Parathyroid adenoma (tissue), 2 donors: Measurements from ENCODE around the gene EMX1.
"Not testable (repeated sequence)": the region's sequence is repeated elsewhere in the genome, so short reads cannot be mapped to it uniquely, and the experiment has no call there.

ENCODE experiments used
- H2AFZ ChIP-seq: fragments of 300-600 bp; sonication (generic); one replicate; pipeline ENCODE4 v1.7.0; 2017; ENCODE audit warnings: antibody characterized with exemption, mild to moderate bottlenecking
- H3K27ac ChIP-seq: fragments of 300-600 bp; sonication (generic); one replicate; pipeline ENCODE4 v1.7.0; 2017
- H3K27me3 ChIP-seq: fragments of 300-600 bp; sonication (generic); one replicate; pipeline ENCODE4 v1.7.0; 2017; ENCODE audit warnings: low read length; ENCODE audit not compliant: control insufficient read depth, insufficient read depth
- H3K36me3 ChIP-seq: fragments of 300-600 bp; sonication (generic); one replicate; pipeline ENCODE4 v1.7.0; 2017; ENCODE audit warnings: low read length; ENCODE audit not compliant: control insufficient read depth, insufficient read depth
- H3K4me1 ChIP-seq: fragments of 300-600 bp; sonication (generic); one replicate; pipeline ENCODE4 v1.7.0; 2017; ENCODE audit warnings: control low read depth
- H3K4me2 ChIP-seq: fragments of 300-600 bp; sonication (generic); one replicate; pipeline ENCODE4 v1.7.0; 2017; ENCODE audit warnings: low read length
- H3K4me3 ChIP-seq: fragments of 300-600 bp; sonication (generic); one replicate; pipeline ENCODE4 v1.7.0; 2017; ENCODE audit warnings: low read depth, low read length
- H3K79me2 ChIP-seq: fragments of 300-600 bp; sonication (generic); one replicate; pipeline ENCODE4 v1.7.0; 2017; ENCODE audit warnings: control low read depth
- H3K9ac ChIP-seq: fragments of 300-600 bp; sonication (generic); one replicate; pipeline ENCODE4 v1.7.0; 2017; ENCODE audit warnings: mild to moderate bottlenecking
- H3K9me3 ChIP-seq: fragments of 300-600 bp; sonication (generic); one replicate; pipeline ENCODE4 v1.7.0; 2017; ENCODE audit warnings: low read length; ENCODE audit not compliant: control insufficient read depth
- TF ChIP-seq, protein P1 (sequence below): fragments of 300-600 bp; sonication (generic); IDR thresholded peaks from one replicate; pipeline ENCODE4 v1.7.0; 2017; ENCODE audit warnings: antibody characterized with exemption, mild to moderate bottlenecking
- donor health status: primary hyperparathyroidism.

EMX1 gene

DNA sequence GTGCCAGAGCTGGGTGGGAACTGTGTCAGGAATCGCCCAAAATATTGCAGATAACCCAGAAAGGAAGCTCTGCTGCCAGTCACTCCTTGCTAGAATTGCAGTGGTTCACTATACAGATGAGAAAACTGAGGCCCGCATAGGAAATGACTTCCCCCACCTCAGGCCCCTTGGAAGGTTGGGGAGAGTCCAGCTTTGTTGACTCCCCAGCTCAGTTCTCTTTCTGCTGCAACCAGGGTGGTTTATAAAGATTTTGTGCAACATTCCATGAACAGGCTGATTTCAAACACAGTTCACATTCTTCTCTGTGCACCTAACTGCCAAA is 18.8 kb upstream of the EMX1 start:
- no peaks in the 10 kb centered on the region for H3K27me3 ChIP-seq
- H3K4me1 ChIP-seq = no peaks in the 10 kb centered on the region
- H3K4me3 ChIP-seq = no peak overlapping the region
- no peaks in the 10 kb centered on the region for H3K79me2 ChIP-seq
- H3K9ac ChIP-seq = no peak overlapping the region
- H3K9me3 ChIP-seq = no peaks in the 10 kb centered on the region
- H3K27ac ChIP-seq = no peak overlapping the region
- no peak overlapping the region for H2AFZ ChIP-seq
- no peak overlapping the region for H3K4me2 ChIP-seq
- H3K36me3 ChIP-seq = no peaks in the 10 kb centered on the region
- TF ChIP-seq, protein P1, sequence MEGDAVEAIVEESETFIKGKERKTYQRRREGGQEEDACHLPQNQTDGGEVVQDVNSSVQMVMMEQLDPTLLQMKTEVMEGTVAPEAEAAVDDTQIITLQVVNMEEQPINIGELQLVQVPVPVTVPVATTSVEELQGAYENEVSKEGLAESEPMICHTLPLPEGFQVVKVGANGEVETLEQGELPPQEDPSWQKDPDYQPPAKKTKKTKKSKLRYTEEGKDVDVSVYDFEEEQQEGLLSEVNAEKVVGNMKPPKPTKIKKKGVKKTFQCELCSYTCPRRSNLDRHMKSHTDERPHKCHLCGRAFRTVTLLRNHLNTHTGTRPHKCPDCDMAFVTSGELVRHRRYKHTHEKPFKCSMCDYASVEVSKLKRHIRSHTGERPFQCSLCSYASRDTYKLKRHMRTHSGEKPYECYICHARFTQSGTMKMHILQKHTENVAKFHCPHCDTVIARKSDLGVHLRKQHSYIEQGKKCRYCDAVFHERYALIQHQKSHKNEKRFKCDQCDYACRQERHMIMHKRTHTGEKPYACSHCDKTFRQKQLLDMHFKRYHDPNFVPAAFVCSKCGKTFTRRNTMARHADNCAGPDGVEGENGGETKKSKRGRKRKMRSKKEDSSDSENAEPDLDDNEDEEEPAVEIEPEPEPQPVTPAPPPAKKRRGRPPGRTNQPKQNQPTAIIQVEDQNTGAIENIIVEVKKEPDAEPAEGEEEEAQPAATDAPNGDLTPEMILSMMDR = no peak

- Histone ChIP-seq H3K4me2 (no peak overlapping the region), H3K27me3 (no peaks in the 10 kb centered on the region), H3K36me3 (no peaks in the 10 kb centered on the region), H3K9me3 (no peaks in the 10 kb centered on the region), H3K4me3 (no peak overlapping the region), H3K9ac (no peak overlapping the region), H2AFZ (no peak overlapping the region), H3K79me2 (no peaks in the 10 kb centered on the region), H3K4me1 (no peaks in the 10 kb centered on the region), H3K27ac (no peak overlapping the region)
- TF ChIP-seq, protein P1 = no peak
These were observed 17.0 kb upstream of the EMX1 start for GRCh38 chr2:72900191-72900825.

DNA sequence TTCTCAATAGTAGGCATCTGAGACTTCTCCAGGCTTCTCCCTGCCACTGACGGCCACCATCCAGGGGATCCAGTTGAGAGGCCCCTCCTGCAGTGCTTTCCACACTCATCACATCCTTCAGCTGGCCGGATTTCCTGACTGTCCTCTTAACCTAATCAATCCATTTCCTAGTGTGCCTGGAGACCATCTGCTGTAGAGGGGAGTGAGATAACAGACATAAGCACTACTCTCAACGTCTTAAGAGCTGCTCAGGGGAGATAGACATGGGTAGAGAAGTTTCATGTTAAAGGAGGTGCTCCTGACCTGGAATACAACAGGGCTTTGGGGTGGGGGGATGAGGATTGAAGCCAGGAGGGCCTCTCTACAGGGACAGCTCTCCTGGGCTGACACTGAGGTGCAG is 15.9 kb upstream of the EMX1 start:
- TF ChIP-seq, protein P1 = no peak
- H2AFZ ChIP-seq = no peak overlapping the region
- no peaks in the 10 kb centered on the region for H3K27me3 ChIP-seq
- H3K36me3 ChIP-seq = no peaks in the 10 kb centered on the region
- no peak overlapping the region for H3K4me2 ChIP-seq
- no peaks in the 10 kb centered on the region for H3K4me1 ChIP-seq
- no peaks in the 10 kb centered on the region for H3K9me3 ChIP-seq
- H3K27ac ChIP-seq = no peak overlapping the region
- no peak overlapping the region for H3K4me3 ChIP-seq
- H3K9ac ChIP-seq = no peak overlapping the region
- no peaks in the 10 kb centered on the region for H3K79me2 ChIP-seq

DNA sequence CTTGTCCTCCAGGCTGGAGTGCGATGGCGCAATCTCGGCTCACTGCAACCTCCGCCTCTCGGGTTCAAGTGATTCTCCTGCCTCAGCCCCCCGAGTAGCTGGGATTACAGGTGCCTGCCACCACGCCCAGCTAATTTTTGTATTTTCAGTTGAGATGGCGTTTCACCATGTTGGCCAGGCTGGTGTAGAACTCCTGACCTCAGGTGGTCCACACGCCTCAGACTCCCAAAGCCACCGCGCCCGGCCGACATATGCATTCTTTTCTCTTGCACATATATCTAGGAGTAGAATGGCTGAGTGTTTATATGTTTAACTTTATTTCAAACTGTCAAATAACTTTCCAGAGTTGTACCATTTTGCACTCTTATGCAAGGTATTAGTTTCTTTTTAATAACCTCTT is 9.9 kb upstream of the EMX1 start:
- H3K9me3 ChIP-seq, H3K4me1 ChIP-seq, H2AFZ ChIP-seq, H3K36me3 ChIP-seq, H3K4me3 ChIP-seq, H3K27ac ChIP-seq, H3K79me2 ChIP-seq, H3K27me3 ChIP-seq, H3K9ac ChIP-seq, H3K4me2 ChIP-seq: not testable (repeated sequence)

DNA sequence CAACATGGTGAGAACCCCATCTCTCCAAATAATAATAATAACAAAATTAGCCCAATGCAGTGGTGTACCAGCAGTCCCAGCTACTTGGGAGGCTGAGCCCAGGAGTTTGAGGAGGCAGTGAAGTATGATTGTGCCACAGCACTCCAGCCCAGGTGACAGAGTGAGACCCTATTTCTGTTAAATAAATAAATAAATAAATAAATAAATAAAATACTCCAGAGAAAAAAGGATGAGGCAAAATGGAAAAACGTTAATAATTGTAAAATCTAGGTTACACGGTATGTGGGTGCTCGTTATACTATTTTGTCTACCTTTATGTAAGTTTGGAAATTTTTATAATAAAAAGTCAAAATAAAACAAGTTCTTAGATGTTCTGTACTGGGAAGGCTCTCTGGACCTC is 8.6 kb upstream of the EMX1 start:
- no peaks in the 10 kb centered on the region for H3K79me2 ChIP-seq
- H3K27me3 ChIP-seq = no peaks in the 10 kb centered on the region

More for the DNA sequence above, 8.6 kb upstream of the EMX1 start:
- H2AFZ ChIP-seq = no peak overlapping the region
- TF ChIP-seq, protein P1 = no peak
- no peak overlapping the region for H3K9ac ChIP-seq
- H3K27ac ChIP-seq = no peak overlapping the region
- H3K4me1 ChIP-seq = no peaks in the 10 kb centered on the region
- H3K4me3 ChIP-seq = no peak overlapping the region
- no peaks in the 10 kb centered on the region for H3K36me3 ChIP-seq
- H3K4me2 ChIP-seq = no peak overlapping the region
- H3K9me3 ChIP-seq = no peaks in the 10 kb centered on the region
